HG02884 (cell line): ENCODE measurements around the gene KNG1.
"Not testable (repeated sequence)": the region's sequence is repeated elsewhere in the genome, so short reads cannot be mapped to it uniquely, and the experiment has no call there.

ENCODE experiments used
- ATAC-seq: cut with Tn5 transposase; IDR thresholded peaks from one replicate; pipeline ENCODE4 v1.9.1; 2021; ENCODE audit warnings: mild to moderate bottlenecking, moderate library complexity; ENCODE audit not compliant: unreplicated experiment

Gene KNG1

DNA sequence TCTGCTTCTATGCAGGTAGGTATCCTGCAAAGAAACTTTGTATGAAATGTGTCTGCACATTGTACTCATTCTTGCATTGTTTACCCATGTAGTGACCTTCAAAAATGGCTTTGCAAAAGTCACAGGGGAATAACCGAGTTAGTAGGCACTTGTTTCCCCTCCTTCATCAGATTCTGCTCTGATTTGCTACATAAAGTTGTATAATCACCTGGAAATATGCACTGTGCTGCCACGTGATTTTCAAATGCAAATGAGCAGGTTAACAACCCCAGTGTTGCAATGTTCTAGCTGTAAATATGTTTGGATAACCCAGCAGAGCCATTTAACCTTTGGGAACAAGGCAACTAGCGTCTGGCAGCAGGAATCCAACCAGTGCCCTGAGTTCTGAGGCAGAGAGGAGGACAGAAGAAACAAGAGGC is at the start of gene KNG1:
Gene KNG1, plus strand, starts transcription at position 321 of the 419 bp plus-strand sequence. CDS start 184 bp downstream, outside the sequence.
- ATAC-seq: no peak

GRCh38 chr3:186668426-186668825 is 48.7 kb upstream of the KNG1 start:
- ATAC-seq: no peak

GRCh38 chr3:186669378-186670084 is 47.6 kb upstream of the KNG1 start:
- no peak for ATAC-seq

DNA sequence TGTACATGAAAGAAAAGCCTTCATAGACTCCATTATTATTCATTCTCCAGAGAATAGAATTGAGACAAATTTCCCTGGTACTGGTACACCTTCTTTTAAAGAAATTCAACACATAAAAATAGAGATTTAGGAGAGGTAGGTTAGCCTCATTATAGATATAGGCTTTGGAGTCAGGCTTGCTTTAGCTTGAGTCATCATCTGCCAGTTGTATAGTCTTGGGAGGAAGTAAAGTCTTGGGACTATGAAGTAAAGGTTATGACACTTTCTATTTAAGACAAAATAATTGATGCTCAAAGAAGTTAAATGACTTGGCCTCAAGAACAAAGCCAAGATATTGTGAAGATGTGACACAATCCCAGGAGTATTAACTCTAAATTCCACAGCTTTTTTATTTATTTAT is 47.0 kb upstream of the KNG1 start:
- ATAC-seq: no peak

DNA sequence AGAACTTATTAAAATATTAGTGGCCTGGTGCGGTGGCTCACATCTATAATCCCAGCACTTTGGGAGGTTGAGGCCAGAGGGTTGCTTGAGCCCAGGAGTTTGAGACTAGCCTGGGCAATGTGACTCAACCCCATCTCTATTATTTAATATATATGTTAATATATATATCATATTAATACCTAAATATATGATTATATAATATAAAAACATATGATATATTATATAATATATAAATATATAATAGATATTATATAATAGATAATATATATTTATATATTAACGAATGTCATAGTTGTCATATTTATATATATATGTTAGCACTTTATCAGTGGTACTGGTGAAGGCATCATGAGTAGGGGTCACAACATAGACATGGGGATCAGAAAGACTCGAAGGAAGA is 46.1 kb upstream of the KNG1 start:
- ATAC-seq: no peak

DNA sequence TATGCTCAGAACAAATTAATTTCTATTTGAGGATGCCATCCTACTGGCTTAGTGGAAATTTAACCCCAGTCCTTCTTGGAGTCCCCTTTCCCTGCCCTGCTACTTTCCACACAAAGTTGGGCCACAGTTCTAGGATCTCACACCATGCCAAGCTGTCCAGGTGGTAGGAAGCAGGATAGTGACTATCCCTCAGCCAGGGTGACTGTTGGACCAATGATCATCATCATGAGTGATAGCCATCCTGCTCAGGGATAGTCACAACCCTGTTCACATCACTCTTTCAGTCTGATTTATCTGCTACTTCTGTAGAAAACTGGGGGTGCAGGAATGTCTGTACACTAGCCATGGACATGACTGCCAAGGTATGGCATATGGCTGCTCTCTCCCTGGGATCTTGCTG is 38.6 kb upstream of the KNG1 start:
- ATAC-seq: no peak

GRCh38 chr3:186679151-186679550 is 38.0 kb upstream of the KNG1 start:
- no peak for ATAC-seq

DNA sequence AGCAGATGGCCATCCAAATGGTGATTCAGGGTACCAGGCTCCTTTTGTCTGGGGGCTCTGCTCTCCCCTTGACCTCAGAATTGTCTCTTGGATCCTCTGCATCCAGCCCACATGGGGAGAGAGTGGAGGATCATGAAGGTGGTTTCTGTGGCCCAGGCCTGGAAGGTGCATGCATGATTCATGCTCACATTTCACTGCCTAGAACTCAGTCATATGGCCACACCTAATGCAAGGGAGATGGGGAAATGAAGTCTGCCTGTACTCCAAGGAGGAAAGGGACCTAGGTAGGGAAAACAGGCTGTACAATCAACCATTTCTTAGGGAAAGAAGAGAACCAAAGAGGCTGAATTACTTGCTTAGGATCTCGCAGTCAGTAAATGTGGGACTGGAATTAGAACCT is 36.3 kb upstream of the KNG1 start:
- ATAC-seq: no peak

GRCh38 chr3:186682812-186683211 is 34.3 kb upstream of the KNG1 start:
- ATAC-seq: no peak

GRCh38 chr3:186683979-186684378 is 33.2 kb upstream of the KNG1 start:
- no peak for ATAC-seq

GRCh38 chr3:186686475-186686874 is 30.7 kb upstream of the KNG1 start:
- not testable (repeated sequence) for ATAC-seq

DNA sequence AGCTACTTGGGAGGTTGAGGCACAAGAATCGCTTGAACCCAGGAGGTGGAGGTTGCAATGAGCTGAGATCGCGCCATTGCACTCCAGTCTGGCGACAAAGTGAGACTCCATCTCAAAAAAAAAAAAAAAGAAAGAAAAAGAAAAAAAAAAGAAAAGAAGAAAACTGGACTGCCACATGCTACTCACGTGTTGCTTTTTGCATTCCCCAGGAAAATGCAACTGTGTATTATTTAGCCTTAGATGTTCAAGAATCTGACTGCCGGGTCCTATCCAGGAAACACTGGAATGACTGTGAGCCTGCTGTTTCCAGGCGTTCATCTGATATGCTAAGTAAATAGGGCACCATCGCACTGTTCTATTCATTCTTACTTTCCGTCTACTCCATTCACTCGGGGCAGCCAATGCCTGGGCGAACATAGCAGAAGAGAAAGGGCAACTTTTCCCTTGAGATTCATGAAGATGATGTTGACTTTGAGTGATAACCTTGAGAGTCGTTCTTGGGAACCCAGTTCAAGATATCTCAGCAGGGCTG is 30.0 kb upstream of the KNG1 start:
- ATAC-seq: no peak

GRCh38 chr3:186690304-186690703 is 26.9 kb upstream of the KNG1 start:
- ATAC-seq: not testable (repeated sequence)

- no peak for ATAC-seq
These were observed 25.5 kb upstream of the KNG1 start for GRCh38 chr3:186691676-186692075.

DNA sequence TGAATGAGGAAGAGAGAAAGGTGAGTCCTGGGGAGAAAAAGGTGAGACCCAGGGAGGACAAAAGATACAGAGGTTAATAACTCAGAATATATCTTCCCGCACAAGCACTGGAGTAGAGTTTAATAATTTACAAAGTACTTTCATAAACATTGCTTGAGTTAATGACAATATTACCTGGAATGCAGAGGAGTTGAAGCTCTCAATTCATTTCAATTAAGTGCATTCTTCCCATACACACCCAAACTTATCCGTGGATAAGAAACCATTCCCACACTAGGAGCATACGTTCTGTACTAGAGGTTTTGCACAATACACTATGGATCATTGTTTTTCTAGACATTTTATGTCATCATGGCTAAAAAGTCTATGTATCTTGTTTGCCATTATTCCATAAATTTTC is 23.3 kb upstream of the KNG1 start:
- ATAC-seq: no peak

- no peak for ATAC-seq
These were observed 22.7 kb upstream of the KNG1 start for GRCh38 chr3:186694288-186695032.

DNA sequence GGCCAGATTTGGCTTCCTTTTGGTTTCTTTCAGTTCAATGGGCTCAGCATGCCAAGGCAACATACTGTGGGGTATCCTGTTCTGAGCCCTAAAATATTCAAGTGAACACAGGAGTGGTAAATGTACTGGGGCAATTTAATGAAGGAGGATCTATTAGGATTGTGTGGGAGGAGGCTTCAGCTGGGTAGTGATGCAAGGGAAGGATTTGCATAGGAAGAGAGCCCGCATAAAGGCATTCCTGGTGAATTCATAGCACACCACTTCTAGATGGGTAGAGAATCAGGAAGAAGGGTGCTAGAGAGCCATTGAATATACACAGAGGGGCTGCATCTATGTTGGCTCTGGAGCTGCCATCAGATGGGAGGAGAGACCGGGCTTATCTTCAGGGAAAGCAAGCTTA is 20.6 kb upstream of the KNG1 start:
- no peak for ATAC-seq

DNA sequence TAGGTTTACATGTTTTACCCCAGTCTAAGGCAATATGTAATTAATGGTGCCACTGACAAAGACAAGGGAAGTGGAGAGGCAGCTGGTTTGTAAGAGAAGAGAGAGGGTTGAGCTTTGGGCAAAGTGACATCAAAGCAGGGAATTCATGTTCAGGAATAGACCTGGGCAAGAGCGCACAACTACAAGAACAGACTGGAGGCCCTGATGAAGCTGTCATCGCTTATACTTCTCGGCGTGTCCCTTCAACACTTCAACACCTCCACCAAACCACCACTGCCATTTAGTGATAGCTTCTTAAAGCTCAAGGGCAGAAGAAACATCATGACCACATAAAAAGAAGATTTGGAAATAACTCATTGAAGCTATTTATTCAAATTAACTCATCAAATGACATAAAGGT is 19.6 kb upstream of the KNG1 start:
- no peak for ATAC-seq

- no peak for ATAC-seq
These were observed 16.9 kb upstream of the KNG1 start for GRCh38 chr3:186700267-186700666.

DNA sequence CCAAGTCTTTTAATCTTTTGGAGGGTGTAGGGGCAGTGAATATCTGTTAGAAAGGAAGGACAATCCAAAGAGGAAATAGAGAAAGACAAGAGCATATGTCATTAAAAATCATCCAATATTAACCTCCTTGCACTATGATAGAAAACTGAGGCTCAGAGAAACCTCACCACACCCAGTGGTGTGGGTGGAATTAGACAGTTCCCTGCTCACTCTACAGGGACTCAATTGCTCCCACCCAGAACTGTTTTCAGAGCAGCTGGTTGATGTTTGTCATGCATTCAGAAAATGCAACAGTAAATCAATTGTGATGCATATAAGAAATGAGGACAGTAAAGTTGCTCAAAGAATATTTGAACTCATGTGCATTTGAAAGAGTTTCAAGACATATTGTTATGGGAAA is 14.7 kb upstream of the KNG1 start:
- not testable (repeated sequence) for ATAC-seq

GRCh38 chr3:186705882-186706780 is 11.0 kb upstream of the KNG1 start:
- peak; percentile 72 for ATAC-seq
